ENCODE results near the gene CDS2.
"Not testable (repeated sequence)": the region's sequence is repeated elsewhere in the genome, so short reads cannot be mapped to it uniquely, and the experiment has no call there.

Gene CDS2

DNA sequence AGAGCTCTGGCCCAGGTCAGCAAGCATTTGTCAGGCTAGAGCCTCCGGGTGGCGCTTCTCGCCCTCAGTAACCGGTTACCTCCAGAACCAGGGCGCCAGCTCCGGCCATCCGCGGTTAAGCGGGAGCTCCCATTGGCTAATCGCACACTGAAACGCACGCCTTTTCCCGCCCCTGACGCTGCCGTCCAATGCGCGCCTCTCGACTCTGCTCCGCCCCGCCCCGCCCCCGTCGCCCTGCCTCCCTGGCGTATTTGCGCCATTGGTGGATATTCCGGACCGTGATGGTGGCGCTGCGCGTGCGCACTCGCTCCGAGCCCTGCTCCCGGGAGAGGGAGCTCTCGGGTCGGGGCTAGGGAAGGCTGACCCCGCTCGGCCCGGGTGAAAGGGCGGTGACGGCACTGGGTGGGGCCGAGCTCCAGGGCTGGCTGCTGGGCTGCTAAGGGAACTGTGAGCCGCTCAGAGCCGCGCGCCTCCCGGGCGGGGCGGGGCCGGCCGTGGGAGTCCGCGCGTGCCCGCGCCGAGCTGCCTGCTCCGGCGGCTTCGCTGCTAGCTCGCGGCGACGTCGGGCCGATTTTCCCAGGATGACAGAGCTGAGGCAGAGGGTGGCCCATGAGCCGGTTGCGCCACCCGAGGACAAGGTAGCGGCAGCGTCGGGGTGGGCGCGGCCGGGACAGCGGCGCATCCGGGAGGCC lies at the start of gene CDS2:
TSS of gene CDS2 (plus strand) at position 497 of the 692 bp plus-strand sequence. CDS start at position 582, 85 bp downstream.
- peak; percentile 100 for DNase-seq
- intact Hi-C loops (cut with DNase I), result loop anchor here (1.0 to 10.0 kb wide), 2 partner anchors 66 to 318 kb away; no protein-coding TSS in a partner anchor

GRCh38 chr20:5077761-5078387 lies 48.9 kb upstream of the CDS2 start:
- intact Hi-C loops (cut with DNase I), result no loop called here
- DNase-seq, result no peak

- intact Hi-C loops (cut with DNase I), result no loop called here
- peak in 4 of 10 donors; percentile 16 to 77 (median 47) for DNase-seq
These were observed 48.3 kb upstream of the CDS2 start for GRCh38 chr20:5078399-5078958.

DNA sequence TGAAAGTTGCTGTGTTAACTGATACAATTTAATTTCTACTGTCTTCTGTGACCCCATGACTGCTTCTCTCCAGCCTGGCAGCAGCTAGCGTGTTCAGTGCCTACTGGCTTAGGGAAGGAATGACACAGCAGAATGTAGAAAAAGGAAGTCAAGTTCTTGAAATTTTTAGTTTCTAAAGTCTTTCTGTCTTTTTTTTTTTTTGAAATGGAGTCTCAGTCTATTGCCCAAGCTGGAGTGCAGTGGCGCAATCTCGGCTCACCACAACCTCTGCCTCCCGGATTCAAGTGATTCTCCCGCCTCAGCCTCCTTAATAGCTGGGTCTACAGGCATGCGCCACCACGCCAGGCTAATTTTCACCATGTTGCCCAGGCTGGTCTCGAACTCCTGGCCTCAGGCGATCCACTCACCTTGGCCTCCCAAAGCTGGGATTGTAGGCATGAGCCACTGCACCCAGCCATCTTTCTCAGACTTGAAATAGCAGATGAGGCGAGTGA lies 46.4 kb upstream of the CDS2 start:
- intact Hi-C loops (cut with DNase I), result no loop called here
- DNase-seq, result peak in 3 of 10 donors; percentile 15 to 78 (median 23)

- DNase-seq, result peak in 1 of 10 donors; percentile 77
- intact Hi-C loops (cut with DNase I), result no loop called here
These were observed 41.4 kb upstream of the CDS2 start for GRCh38 chr20:5085380-5085779.

- intact Hi-C loops (cut with DNase I), result no loop called here
- DNase-seq, result no peak
These were observed 38.1 kb upstream of the CDS2 start for GRCh38 chr20:5088688-5089087.

- intact Hi-C loops (cut with DNase I), result no loop called here
- DNase-seq, result peak in 1 of 10 donors; percentile 66
These were observed 36.6 kb upstream of the CDS2 start for GRCh38 chr20:5090191-5090590.

GRCh38 chr20:5091902-5092301 lies 34.9 kb upstream of the CDS2 start:
- no peak for DNase-seq
- intact Hi-C loops (cut with DNase I), result no loop called here

GRCh38 chr20:5092765-5093339 lies 34.0 kb upstream of the CDS2 start:
- intact Hi-C loops (cut with DNase I), result no loop called here
- DNase-seq, result no peak

- intact Hi-C loops (cut with DNase I), result loop anchor here (5.0 kb wide), 1 partner anchor 138 kb away; no protein-coding TSS in a partner anchor
- DNase-seq, result peak in 1 of 10 donors; percentile 57
These were observed 31.4 kb upstream of the CDS2 start for GRCh38 chr20:5095454-5095853.

GRCh38 chr20:5095931-5096330 lies 30.9 kb upstream of the CDS2 start:
- intact Hi-C loops (cut with DNase I), result loop anchor here (5.0 kb wide), 1 partner anchor 139 kb away; no protein-coding TSS in a partner anchor
- DNase-seq, result peak in 1 of 10 donors; percentile 75

GRCh38 chr20:5096463-5096862 lies 30.3 kb upstream of the CDS2 start:
- intact Hi-C loops (cut with DNase I), result loop anchor here (5.0 kb wide), 1 partner anchor 139 kb away; no protein-coding TSS in a partner anchor
- no peak for DNase-seq

- not testable (repeated sequence) for DNase-seq
- intact Hi-C loops (cut with DNase I), result loop anchor here (5.0 kb wide), 1 partner anchor 142 kb away; no protein-coding TSS in a partner anchor
These were observed 27.8 kb upstream of the CDS2 start for GRCh38 chr20:5099009-5099408.

- intact Hi-C loops (cut with DNase I), result loop anchor here (5.0 kb wide), 2 partner anchors 143 to 493 kb away; no protein-coding TSS in a partner anchor
- not testable (repeated sequence) for DNase-seq
These were observed 26.9 kb upstream of the CDS2 start for GRCh38 chr20:5099909-5100308.

GRCh38 chr20:5100684-5101347 lies 26.0 kb upstream of the CDS2 start:
- intact Hi-C loops (cut with DNase I), result loop anchor here (5.0 kb wide), 1 partner anchor 494 kb away; no protein-coding TSS in a partner anchor
- DNase-seq, result peak; percentile 63 to 97 (median 86)

GRCh38 chr20:5104479-5104878 lies 22.3 kb upstream of the CDS2 start:
- no peak for DNase-seq
- intact Hi-C loops (cut with DNase I), result loop anchor here (5.0 kb wide), 1 partner anchor 497 kb away; no protein-coding TSS in a partner anchor

GRCh38 chr20:5109276-5109675 lies 17.5 kb upstream of the CDS2 start:
- intact Hi-C loops (cut with DNase I), result no loop called here
- DNase-seq, result no peak

DNA sequence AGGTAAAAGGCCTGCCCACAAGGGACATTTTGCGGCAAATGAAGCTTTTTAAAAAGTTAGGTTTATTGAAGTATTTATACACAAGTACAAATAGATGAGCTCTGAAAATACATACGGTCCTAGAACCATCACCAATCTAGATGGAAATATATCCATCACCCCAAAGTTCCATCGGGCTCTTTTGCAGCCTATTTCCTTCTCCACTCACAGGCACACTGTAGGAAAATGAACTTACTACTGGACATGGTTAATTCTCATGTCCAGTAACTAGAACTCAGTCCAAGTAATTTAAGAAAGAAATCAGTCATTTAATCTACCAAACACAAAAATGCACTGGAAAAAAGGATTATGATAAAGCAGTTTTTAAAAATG lies 13.2 kb upstream of the CDS2 start:
- DNase-seq, result no peak
- intact Hi-C loops (cut with DNase I), result no loop called here

DNA sequence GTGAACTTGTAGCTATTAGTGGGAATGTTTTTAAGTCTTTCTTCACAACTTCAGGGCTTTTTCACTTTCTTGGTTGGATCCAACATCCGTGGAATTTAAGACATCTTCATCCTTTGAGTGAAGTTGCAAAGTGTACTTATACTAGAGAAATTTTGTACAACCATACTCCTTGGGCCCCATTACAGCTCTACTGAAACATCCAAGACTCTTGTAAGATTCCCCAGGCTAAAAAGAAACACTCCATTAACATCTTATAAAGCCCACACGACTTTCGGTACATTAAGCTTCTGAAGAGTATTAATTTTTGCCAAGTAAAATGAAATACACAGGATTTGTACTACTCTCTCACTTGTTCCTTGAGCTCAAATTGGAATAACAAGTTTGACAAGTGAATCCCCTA lies 12.4 kb upstream of the CDS2 start:
- DNase-seq, result no peak
- intact Hi-C loops (cut with DNase I), result no loop called here

DNA sequence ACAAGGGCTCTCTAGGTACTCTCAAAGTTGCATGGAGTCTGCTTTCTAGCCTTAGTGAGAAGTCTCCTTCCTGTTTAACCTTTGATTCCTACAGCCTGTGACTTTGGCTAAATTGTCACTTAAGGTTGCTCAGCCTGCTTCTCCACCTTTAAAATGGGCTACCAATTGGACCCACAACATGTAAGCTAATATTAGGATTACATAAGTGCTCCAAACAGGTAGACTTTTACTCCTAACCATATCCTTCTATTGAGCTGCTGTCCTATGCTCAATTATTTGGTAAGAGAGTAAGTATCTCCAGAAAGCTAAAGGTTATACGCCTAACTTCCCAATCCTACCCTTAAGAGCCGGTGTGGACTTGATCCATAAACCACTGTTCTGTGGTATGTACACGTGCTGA lies 9.9 kb upstream of the CDS2 start:
- DNase-seq, result no peak
- intact Hi-C loops (cut with DNase I), result no loop called here
